Skeletal muscle tissue (tissue), 4 donors: ENCODE measurements around the gene RAB3GAP2. TPM values are rescaled to one million over a fixed set of nuclear protein-coding genes. Genes with fewer than 3 reads are reported as not detected.

Experiments
- H3K27ac ChIP-seq: one replicate; pipeline ENCODE4 v1.7.0; 2013; ENCODE audit warnings: mild to moderate bottlenecking, low read depth, low read length, inconsistent platforms
- H3K27me3 ChIP-seq, 3 donors: one replicate each; pipeline ENCODE4 v1.7.0; 2013; ENCODE audit warnings: low read length in 3 of 3; ENCODE audit not compliant: control insufficient read depth in 3 of 3, insufficient read depth in 3 of 3
- H3K36me3 ChIP-seq, 3 donors: one replicate each; pipeline ENCODE4 v1.7.0; 2013; ENCODE audit warnings: low read length in 3 of 3; ENCODE audit not compliant: control insufficient read depth in 3 of 3, insufficient read depth in 3 of 3
- H3K4me1 ChIP-seq, 3 donors: one replicate each; pipeline ENCODE4 v1.7.0; 2013; ENCODE audit warnings: low read length in 3 of 3, mild to moderate bottlenecking in 3 of 3; ENCODE audit not compliant: control insufficient read depth in 3 of 3, insufficient read depth in 3 of 3
- H3K4me3 ChIP-seq, 3 donors: one replicate each; pipeline ENCODE4 v1.7.0; 2013; ENCODE audit warnings: low read length in 3 of 3
- H3K9ac ChIP-seq, 3 donors: one replicate each; pipeline ENCODE4 v1.7.0; 2013; ENCODE audit warnings: low read length in 3 of 3, mild to moderate bottlenecking in 3 of 3, moderate library complexity in 2 of 3, low read depth in 1 of 3
- H3K9me3 ChIP-seq, 3 donors: one replicate each; pipeline ENCODE4 v1.7.0; 2013; ENCODE audit warnings: low read length in 3 of 3; ENCODE audit not compliant: control insufficient read depth in 3 of 3
- total RNA-seq: library from RNA; depleted of rRNA; stranded (reverse); fragments of >200 nt; gene quantifications from one replicate; pipeline ENCODE4 v1.2.3, GENCODE V29; 2014
- donor health status: Osteomylitis.

RAB3GAP2 gene
- total RNA-seq, 1 donor from 2014 or later: 23.0 TPM

DNA sequence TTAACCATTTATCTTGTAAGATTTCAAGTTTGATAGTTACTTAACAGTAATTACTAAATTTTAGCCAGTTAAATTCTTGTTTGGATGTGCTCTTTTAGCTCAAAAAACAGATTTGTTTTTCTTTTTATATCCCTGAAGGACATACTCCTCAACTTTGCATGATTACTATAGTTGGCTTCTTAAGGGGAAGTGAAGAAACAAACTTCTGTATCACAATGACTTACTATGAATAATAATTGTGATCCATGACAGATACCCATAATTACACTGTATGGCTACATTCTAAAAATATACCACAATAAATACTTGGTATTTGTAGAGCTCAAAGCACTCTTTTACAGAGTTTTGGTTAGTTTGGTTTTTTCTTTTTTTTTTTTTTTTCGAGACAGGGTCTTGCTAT lies 122.5 kb downstream of the RAB3GAP2 start:
- peaks cover 0 to 5% (median 0%) of the 10 kb centered on the region in 3 donors for H3K4me1 ChIP-seq
- H3K27ac ChIP-seq: no peak overlapping the region
- H3K27me3 ChIP-seq: no peaks in the 10 kb centered on the region
- H3K9ac ChIP-seq: no peak overlapping the region
- H3K4me3 ChIP-seq: no peak overlapping the region
- H3K9me3 ChIP-seq: no peaks in the 10 kb centered on the region
- H3K36me3 ChIP-seq: peaks cover 7 to 27% (median 26%) of the 10 kb centered on the region in 3 donors

- Histone ChIP-seq H3K36me3 (peaks cover 16 to 32% (median 31%) of the 10 kb centered on the region in 3 donors), H3K9ac (no peak overlapping the region)
These were observed 128.2 kb downstream of the RAB3GAP2 start for GRCh38 chr1:220144051-220144450.

DNA sequence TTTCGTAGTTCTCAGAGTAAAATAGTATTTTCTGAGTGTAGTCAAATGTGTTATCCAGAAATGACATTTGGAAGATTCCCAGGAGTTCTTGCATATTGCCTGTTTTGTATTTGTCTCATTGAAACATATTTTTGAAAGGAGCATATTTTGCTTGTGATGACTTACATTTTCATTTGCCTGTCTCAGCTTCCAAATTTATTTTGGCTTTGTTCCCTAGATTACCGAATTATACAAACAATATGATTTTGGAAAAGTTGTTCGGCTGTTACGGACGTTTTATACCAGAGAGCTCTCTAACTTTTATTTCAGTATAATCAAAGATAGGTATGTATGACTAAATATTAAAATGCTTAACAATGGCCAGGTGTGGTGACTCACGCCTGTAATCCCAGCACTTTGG lies 132.3 kb downstream of the RAB3GAP2 start:
- Histone ChIP-seq H3K4me1 (no peaks in the 10 kb centered on the region), H3K36me3 (peaks cover 14 to 47% (median 26%) of the 10 kb centered on the region in 3 donors), H3K27me3 (no peaks in the 10 kb centered on the region), H3K9ac (no peak overlapping the region), H3K9me3 (no peaks in the 10 kb centered on the region), H3K4me3 (no peak overlapping the region), H3K27ac (no peak overlapping the region)

More at GRCh38 chr1:220144051-220144450, 128.2 kb downstream of the RAB3GAP2 start:
- no peak overlapping the region for H3K4me3 ChIP-seq
- H3K27ac ChIP-seq: no peak overlapping the region
- no peaks in the 10 kb centered on the region for H3K27me3 ChIP-seq
- no peaks in the 10 kb centered on the region for H3K4me1 ChIP-seq
- no peaks in the 10 kb centered on the region for H3K9me3 ChIP-seq

GRCh38 chr1:220137019-220137786 lies 135.1 kb downstream of the RAB3GAP2 start:
- no peak overlapping the region for H3K4me3 ChIP-seq

GRCh38 chr1:220135755-220136154 lies 136.5 kb downstream of the RAB3GAP2 start:
- H3K27ac ChIP-seq: no peak overlapping the region

More at GRCh38 chr1:220137019-220137786, 135.1 kb downstream of the RAB3GAP2 start:
- Histone ChIP-seq H3K4me1 (no peaks in the 10 kb centered on the region), H3K36me3 (peaks cover 14 to 54% (median 32%) of the 10 kb centered on the region in 3 donors), H3K27ac (no peak overlapping the region), H3K9ac (no peak overlapping the region), H3K9me3 (no peaks in the 10 kb centered on the region), H3K27me3 (no peaks in the 10 kb centered on the region)

DNA sequence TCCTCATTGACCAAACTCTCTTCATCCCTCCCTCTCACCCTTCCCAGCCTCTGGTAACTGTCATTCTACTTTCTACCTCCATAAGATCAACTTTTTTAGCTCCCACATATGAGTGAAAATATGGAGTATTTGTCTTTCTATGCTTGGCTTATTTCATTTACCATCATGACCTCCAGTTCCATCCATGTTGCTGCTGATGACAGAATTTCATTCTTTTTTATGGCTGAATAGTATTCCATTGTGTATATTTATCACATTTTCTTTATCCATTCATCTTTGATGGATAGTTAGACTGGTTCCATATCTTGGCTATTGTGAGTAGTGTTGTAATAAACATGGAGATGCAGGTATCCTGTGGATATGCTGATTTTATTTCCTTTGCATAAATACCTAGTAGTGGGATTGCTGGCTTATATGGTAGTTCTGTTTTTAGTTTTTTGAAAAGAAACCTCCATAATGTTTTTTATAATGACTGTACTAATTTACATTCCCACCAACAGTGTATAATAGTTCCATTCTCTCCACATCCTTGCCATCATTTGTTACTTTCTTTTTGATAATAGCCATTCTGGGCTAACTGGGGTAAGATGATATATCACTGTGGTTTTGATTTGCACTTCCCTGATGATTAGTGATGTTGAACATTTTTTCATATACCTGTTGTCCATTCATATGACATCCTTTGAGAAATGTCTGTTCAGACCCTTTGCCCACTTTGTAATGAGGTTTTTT lies 142.6 kb downstream of the RAB3GAP2 start:
- Histone ChIP-seq H3K9me3 (no peaks in the 10 kb centered on the region), H3K9ac (no peak overlapping the region), H3K36me3 (peaks cover 13 to 29% (median 28%) of the 10 kb centered on the region in 3 donors), H3K4me3 (no peak overlapping the region), H3K27me3 (no peaks in the 10 kb centered on the region), H3K4me1 (no peaks in the 10 kb centered on the region), H3K27ac (no peak overlapping the region)

More at GRCh38 chr1:220135755-220136154, 136.5 kb downstream of the RAB3GAP2 start:
- Histone ChIP-seq H3K36me3 (peaks cover 3 to 42% (median 19%) of the 10 kb centered on the region in 3 donors), H3K4me3 (no peak overlapping the region), H3K27me3 (no peaks in the 10 kb centered on the region), H3K9ac (no peak overlapping the region), H3K4me1 (no peaks in the 10 kb centered on the region), H3K9me3 (no peaks in the 10 kb centered on the region)

- no peak overlapping the region for H3K9ac ChIP-seq
- no peak overlapping the region for H3K4me3 ChIP-seq
- H3K27me3 ChIP-seq: no peaks in the 10 kb centered on the region
- H3K36me3 ChIP-seq: peaks cover 13 to 27% (median 24%) of the 10 kb centered on the region in 3 donors
- no peaks in the 10 kb centered on the region for H3K9me3 ChIP-seq
- no peak overlapping the region for H3K27ac ChIP-seq
- H3K4me1 ChIP-seq: no peaks in the 10 kb centered on the region
These were observed 145.2 kb downstream of the RAB3GAP2 start for GRCh38 chr1:220127076-220127475.

DNA sequence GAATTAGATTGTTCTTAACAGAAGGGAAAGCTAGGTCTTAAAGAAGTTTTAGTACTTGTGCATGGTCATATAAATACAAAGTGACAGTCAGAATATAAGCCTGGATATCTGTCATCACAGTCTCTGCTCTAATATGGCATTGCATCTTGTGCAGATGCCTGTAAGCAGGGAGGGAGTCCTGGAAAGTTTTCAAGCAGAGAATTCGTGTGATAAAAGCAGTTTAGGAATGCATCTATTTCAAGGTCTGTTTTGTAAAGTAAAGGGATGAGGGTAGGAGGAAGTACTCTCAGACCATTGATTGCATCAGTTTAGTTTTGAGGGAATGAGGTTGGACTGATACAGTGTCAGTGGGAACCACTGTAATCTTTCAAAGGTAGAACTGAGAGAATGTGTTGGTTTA lies 147.7 kb downstream of the RAB3GAP2 start:
- Histone ChIP-seq H3K9ac (no peak overlapping the region), H3K9me3 (no peaks in the 10 kb centered on the region), H3K4me3 (no peak overlapping the region), H3K4me1 (no peaks in the 10 kb centered on the region), H3K27ac (no peak overlapping the region), H3K27me3 (no peaks in the 10 kb centered on the region), H3K36me3 (peaks cover 11 to 26% (median 19%) of the 10 kb centered on the region in 3 donors)

- no peak overlapping the region for H3K9ac ChIP-seq
- H3K36me3 ChIP-seq: peaks cover 8 to 21% (median 15%) of the 10 kb centered on the region in 3 donors
- no peak overlapping the region for H3K27ac ChIP-seq
- H3K4me3 ChIP-seq: no peak overlapping the region
- H3K4me1 ChIP-seq: no peaks in the 10 kb centered on the region
- H3K9me3 ChIP-seq: no peaks in the 10 kb centered on the region
- H3K27me3 ChIP-seq: no peaks in the 10 kb centered on the region
These were observed 148.4 kb downstream of the RAB3GAP2 start for GRCh38 chr1:220123889-220124288.

DNA sequence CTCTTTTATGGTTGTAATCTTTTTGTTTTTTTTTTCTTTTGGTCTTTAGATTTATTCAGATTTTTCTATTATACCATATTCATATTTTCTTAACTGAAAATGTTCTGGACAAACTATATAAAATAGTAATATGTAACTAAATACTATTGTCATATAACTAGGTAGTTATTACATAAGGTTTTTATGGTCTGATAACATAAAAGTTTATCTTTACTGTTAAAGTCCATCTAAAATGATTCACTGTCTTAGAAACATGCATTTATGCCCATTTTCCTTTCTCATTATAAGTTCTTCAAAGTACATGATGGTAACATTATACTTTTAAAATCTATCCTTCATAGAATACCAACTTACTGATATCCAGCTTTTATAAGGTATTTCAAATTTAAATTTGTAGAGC lies 149.2 kb downstream of the RAB3GAP2 start:
- H3K27me3 ChIP-seq: no peaks in the 10 kb centered on the region
- no peak overlapping the region for H3K27ac ChIP-seq
- H3K4me1 ChIP-seq: no peaks in the 10 kb centered on the region
- peaks cover 6 to 17% (median 9%) of the 10 kb centered on the region in 3 donors for H3K36me3 ChIP-seq
- H3K4me3 ChIP-seq: no peak overlapping the region
- no peak overlapping the region for H3K9ac ChIP-seq
- H3K9me3 ChIP-seq: no peaks in the 10 kb centered on the region
